WTC11 (cell line): Measurements from ENCODE around the gene JCHAIN.
"Not testable (repeated sequence)": the region's sequence is repeated elsewhere in the genome, so short reads cannot be mapped to it uniquely, and the experiment has no call there.

Source experiments
- CTCF ChIP-seq: fragments of 200-600 bp; IDR thresholded peaks from 2 replicates; pipeline ENCODE4 v1.8.0; 2022; ENCODE audit warnings: antibody characterized with exemption
- E2F4 ChIP-seq: sonication (generic); formaldehyde crosslinking; IDR thresholded peaks from 2 replicates; pipeline ENCODE4 v1.8.1; 2022; ENCODE audit warnings: low read depth, mild to moderate bottlenecking, moderate library complexity, missing genetic modification reagents, borderline replicate concordance
- FOXK1 ChIP-seq: sonication (generic); formaldehyde crosslinking; IDR thresholded peaks from 2 replicates; pipeline ENCODE4 v1.8.0; 2022; ENCODE audit warnings: mild to moderate bottlenecking, moderate library complexity, missing genetic modification reagents
- HMGXB4 ChIP-seq: sonication (generic); formaldehyde crosslinking; IDR thresholded peaks from 2 replicates; pipeline ENCODE4 v1.8.1; 2023; ENCODE audit warnings: mild to moderate bottlenecking, moderate library complexity, missing genetic modification reagents
- JUN ChIP-seq: sonication (generic); formaldehyde crosslinking; IDR thresholded peaks from 2 replicates; pipeline ENCODE4 v1.8.0; 2023; ENCODE audit warnings: mild to moderate bottlenecking, missing genetic modification reagents
- KAT7 ChIP-seq: sonication (generic); formaldehyde crosslinking; IDR thresholded peaks from 2 replicates; pipeline ENCODE4 v1.8.1; 2023; ENCODE audit warnings: missing genetic modification reagents, mild to moderate bottlenecking, borderline replicate concordance
- MAX ChIP-seq: sonication (generic); formaldehyde crosslinking; IDR thresholded peaks from 2 replicates; pipeline ENCODE4 v1.8.0; 2022; ENCODE audit warnings: mild to moderate bottlenecking, missing genetic modification reagents
- RELA ChIP-seq: sonication (generic); formaldehyde crosslinking; IDR thresholded peaks from 2 replicates; pipeline ENCODE4 v1.8.1; 2022; ENCODE audit warnings: missing genetic modification reagents, mild to moderate bottlenecking, borderline replicate concordance
- ZMAT4 ChIP-seq: fragments of 250-450 bp; sonication (Bioruptor Pico); IDR thresholded peaks from 2 replicates; pipeline ENCODE4 v1.9.0; 2021; ENCODE audit warnings: mild to moderate bottlenecking
- ZNF219 ChIP-seq: sonication (generic); formaldehyde crosslinking; IDR thresholded peaks from 2 replicates; pipeline ENCODE4 v1.8.0; 2023; ENCODE audit warnings: missing genetic modification reagents, mild to moderate bottlenecking, borderline replicate concordance
- ZNF232 ChIP-seq: sonication (generic); formaldehyde crosslinking; IDR thresholded peaks from 2 replicates; pipeline ENCODE4 v1.8.0; 2022; ENCODE audit warnings: mild to moderate bottlenecking, missing genetic modification reagents
- ZNF512 ChIP-seq: sonication (generic); formaldehyde crosslinking; IDR thresholded peaks from 2 replicates; pipeline ENCODE4 v1.8.1; 2022; ENCODE audit warnings: missing genetic modification reagents, borderline replicate concordance

- not testable (repeated sequence) for TF ChIP-seq MAX (CRISPR knock-in tag); CTCF; ZMAT4; RELA (CRISPR knock-in tag); JUN (CRISPR knock-in tag); ZNF232 (CRISPR knock-in tag); ZNF512 (CRISPR knock-in tag); ZNF219 (CRISPR knock-in tag); KAT7; E2F4 (CRISPR knock-in tag); FOXK1 (CRISPR knock-in tag); HMGXB4 (CRISPR knock-in tag)
These were observed 32.1 kb upstream of the JCHAIN start for GRCh38 chr4:70698435-70698834.
